AG04450 (cell line): ENCODE results near the gene INO80E. TPM values are rescaled to one million over a fixed set of nuclear protein-coding genes. Genes with fewer than 3 reads are reported as not detected.

Source experiments
- CTCF ChIA-PET: fragments of 300-600, 350-600 bp; formaldehyde crosslinking; extraction: SDS; loops from one replicate; lab custom pipeline; 2022; ENCODE audit warnings: antibody characterized with exemption, inconsistent platforms; lab: Charles Lee
- POLR2A ChIA-PET: fragments of 350-600 bp; formaldehyde crosslinking; extraction: SDS; loops from one replicate; lab custom pipeline; 2021; ENCODE audit warnings: antibody characterized with exemption, inconsistent platforms; lab: Yijun Ruan, JAX
- DNase-seq: peaks from one replicate; pipeline ENCODE4 v3.0.0-alpha.2; 2011; ENCODE audit warnings: low read depth, low spot score
- H3K27ac ChIP-seq: one replicate; pipeline ENCODE4 v1.5.1; 2012; ENCODE audit warnings: low read depth, low read length, control low read depth
- H3K27me3 ChIP-seq: one replicate; pipeline ENCODE4 v1.6.0; 2012; ENCODE audit warnings: low read length; ENCODE audit not compliant: control insufficient read depth, insufficient read depth
- H3K4me3 ChIP-seq: 2 replicates; pipeline ENCODE4 v1.5.1; 2011; ENCODE audit warnings: mild to moderate bottlenecking, low read depth, low read length, control low read depth
- H3K9me3 ChIP-seq: 2 replicates; pipeline ENCODE4 v1.5.1; 2012; ENCODE audit warnings: low read length; ENCODE audit not compliant: control insufficient read depth, insufficient read depth
- CTCF ChIP-seq: IDR thresholded peaks from 2 replicates; pipeline ENCODE4 v1.5.1; 2011; ENCODE audit warnings: low read depth, low read length, control low read depth, inconsistent platforms
- polyA plus RNA-seq: library from polyadenylated mRNA; depleted of rRNA; stranded (reverse); fragments of >200 nt; gene quantifications from 2 replicates; pipeline ENCODE4 v1.2.3, GENCODE V29; 2011

INO80E gene
- polyA plus RNA-seq, 1 experiment, result 27.3 TPM

GRCh38 chr16:29962344-29962994, 33.6 kb upstream of the INO80E start:
- Histone ChIP-seq H3K27me3 (no peaks in the 10 kb centered on the region), H3K4me3 (peak overlapping the region; percentile 77), H3K9me3 (no peaks in the 10 kb centered on the region), H3K27ac (peak overlapping the region; percentile 57)
- DNase-seq, result peak; percentile 4
- TF ChIP-seq CTCF, result no peak
- ChIA-PET POLR2A (interaction anchor here (0.7 to 2.2 kb wide), 6 partner anchors 11 to 62 kb away, joined by 3 to 17 read pairs (median 4); partner anchors contain the start of genes KCTD13 and TAOK2), CTCF (interaction anchor here (0.6 to 1.6 kb wide), 5 partner anchors 10 to 114 kb away, joined by 3 to 13 read pairs (median 6); partner anchors contain the start of genes SEZ6L2 and TAOK2)

GRCh38 chr16:29963021-29963743, 32.9 kb upstream of the INO80E start:
- Histone ChIP-seq H3K27ac (peak overlapping the region; percentile 53), H3K9me3 (no peaks in the 10 kb centered on the region), H3K4me3 (peak overlapping the region; percentile 77), H3K27me3 (no peaks in the 10 kb centered on the region)
- ChIA-PET CTCF (interaction anchor here (0.6 kb wide), 2 partner anchors 20 to 64 kb away, joined by 3 to 6 read pairs; partner anchors contain the start of gene SEZ6L2), POLR2A (no interaction called here)
- DNase-seq, result no peak
- no peak for TF ChIP-seq CTCF

GRCh38 chr16:29968205-29968604, 27.8 kb upstream of the INO80E start:
- ChIA-PET POLR2A (no interaction called here), CTCF (no interaction called here)
- no peak for TF ChIP-seq CTCF
- no peak overlapping the region for H3K27ac ChIP-seq
- H3K9me3 ChIP-seq, result no peaks in the 10 kb centered on the region
- DNase-seq, result no peak
- no peak overlapping the region for H3K4me3 ChIP-seq
- H3K27me3 ChIP-seq, result no peaks in the 10 kb centered on the region

- ChIA-PET POLR2A (no interaction called here), CTCF (interaction anchor here (2.9 kb wide), 1 partner anchor 10 kb away, joined by 13 read pairs; the partner anchor contains the start of gene TMEM219)
- Histone ChIP-seq H3K9me3 (no peaks in the 10 kb centered on the region; the same call in 1 of the 2 replicates), H3K27ac (no peak overlapping the region), H3K4me3 (no peak overlapping the region), H3K27me3 (no peaks in the 10 kb centered on the region)
- TF ChIP-seq CTCF, result no peak
- DNase-seq, result no peak
These were observed 24.7 kb upstream of the INO80E start for GRCh38 chr16:29971304-29971703.
